NB4 (cell line): ENCODE results near the gene SMAD3.

ENCODE experiments used
- CTCF ChIP-seq: IDR thresholded peaks from one replicate; pipeline ENCODE4 v1.5.1; 2012; ENCODE audit warnings: low read depth, low read length
- MAX ChIP-seq: IDR thresholded peaks from 2 replicates; pipeline ENCODE4 v1.6.1; 2011; ENCODE audit warnings: low read depth, low read length
- POLR2A ChIP-seq: IDR thresholded peaks from 2 replicates; pipeline ENCODE4 v1.6.1; 2011; ENCODE audit warnings: mild to moderate bottlenecking; ENCODE audit not compliant: insufficient read length; ENCODE audit errors: extremely low read depth

- no peak for TF ChIP-seq CTCF
- TF ChIP-seq POLR2A: no peak
- TF ChIP-seq MAX: no peak
Observed at GRCh38 chr15:67074886-67075229, 9.5 kb downstream of the SMAD3 start.
